CD4-positive, alpha-beta T cell treated with Interleukin-15 for 1 hour (primary cell): ENCODE results near the gene MICAL3.
"Not testable (repeated sequence)": the region's sequence is repeated elsewhere in the genome, so short reads cannot be mapped to it uniquely, and the experiment has no call there.

Experiments used
- DNase-seq: peaks from one replicate; pipeline ENCODE4 v3.0.0-alpha.2; 2020

The MICAL3 gene

GRCh38 chr22:17773606-17774205 is 250.7 kb downstream of the MICAL3 start:
- peak; percentile 68 for DNase-seq

GRCh38 chr22:17772958-17773605 is 251.3 kb downstream of the MICAL3 start:
- peak; percentile 45 for DNase-seq

- DNase-seq, result no peak
Observed at GRCh38 chr22:17772249-17772957, 252.0 kb downstream of the MICAL3 start.

- no peak for DNase-seq
Observed at GRCh38 chr22:17770180-17771077, 253.9 kb downstream of the MICAL3 start.

- no peak for DNase-seq
Observed at GRCh38 chr22:17769716-17770082, 254.7 kb downstream of the MICAL3 start.

GRCh38 chr22:17769013-17769715 is 255.2 kb downstream of the MICAL3 start:
- DNase-seq, result peak; percentile 39

GRCh38 chr22:17767233-17768065 is 256.9 kb downstream of the MICAL3 start:
- DNase-seq, result peak; percentile 33

GRCh38 chr22:17764852-17765251 is 259.5 kb downstream of the MICAL3 start:
- DNase-seq, result not testable (repeated sequence)

- no peak for DNase-seq
Observed at GRCh38 chr22:17764036-17764435, 260.3 kb downstream of the MICAL3 start.

- DNase-seq, result not testable (repeated sequence)
Observed at GRCh38 chr22:17763442-17763841, 260.9 kb downstream of the MICAL3 start.

GRCh38 chr22:17761138-17761488 is 263.2 kb downstream of the MICAL3 start:
- no peak for DNase-seq

GRCh38 chr22:17754233-17754925 is 270.0 kb downstream of the MICAL3 start:
- DNase-seq, result peak; percentile 29

GRCh38 chr22:17753401-17753989 is 270.9 kb downstream of the MICAL3 start:
- DNase-seq, result no peak

GRCh38 chr22:17751596-17751995 is 272.8 kb downstream of the MICAL3 start:
- DNase-seq, result no peak

- DNase-seq, result no peak
Observed at GRCh38 chr22:17749605-17750395, 274.6 kb downstream of the MICAL3 start.

- DNase-seq, result no peak
Observed at GRCh38 chr22:17748555-17749353, 275.6 kb downstream of the MICAL3 start.

- DNase-seq, result no peak
Observed at GRCh38 chr22:17746916-17747315, 277.4 kb downstream of the MICAL3 start.

- no peak for DNase-seq
Observed at GRCh38 chr22:17744430-17744829, 279.9 kb downstream of the MICAL3 start.
